Measurements from ENCODE around the gene C6orf120.
A peak's percentile ranks its signal among the peaks of the same experiment; 100 is the strongest.

C6orf120 gene

DNA sequence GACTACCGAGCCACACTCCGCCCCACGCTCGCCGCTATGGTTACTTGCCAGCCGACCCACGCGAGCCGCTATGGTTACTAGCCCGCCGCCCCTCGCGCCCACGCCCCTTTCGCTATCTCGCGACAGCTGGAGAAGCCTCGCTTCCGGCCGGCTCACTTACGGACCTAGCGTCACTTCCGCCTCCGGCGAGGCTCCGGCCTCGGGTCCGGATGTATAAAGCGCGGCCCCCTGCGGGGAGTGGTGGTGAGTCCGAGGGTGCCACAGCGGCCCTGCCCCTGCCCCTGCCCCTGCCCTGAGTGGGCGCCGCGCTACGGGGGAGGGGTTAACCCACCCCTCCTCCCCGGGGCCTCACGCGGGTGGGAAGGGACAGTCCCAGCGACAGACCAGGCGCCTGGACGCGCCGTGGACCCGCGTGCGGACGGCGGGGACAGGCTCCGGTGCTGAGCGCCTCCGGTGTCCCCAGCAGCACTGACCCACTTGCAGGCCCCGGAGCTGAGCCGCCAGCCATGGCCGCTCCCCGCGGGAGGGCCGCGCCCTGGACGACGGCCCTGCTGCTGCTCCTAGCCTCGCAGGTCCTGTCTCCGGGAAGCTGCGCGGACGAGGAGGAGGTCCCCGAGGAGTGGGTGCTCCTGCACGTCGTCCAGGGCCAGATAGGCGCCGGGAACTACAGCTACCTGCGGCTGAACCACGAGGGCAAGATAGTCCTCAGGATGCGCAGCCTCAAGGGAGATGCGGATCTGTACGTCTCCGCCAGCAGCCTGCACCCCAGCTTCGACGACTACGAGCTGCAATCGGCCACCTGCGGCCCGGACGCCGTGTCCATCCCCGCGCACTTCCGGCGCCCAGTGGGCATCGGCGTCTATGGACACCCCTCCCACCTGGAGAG is at the start of gene C6orf120, which contains the start of gene WDR27:
C6orf120 (plus strand) TSS at position 173 of the 886 bp plus-strand sequence; CDS start at position 507, 334 bp downstream.
WDR27 (minus strand) TSS at position 76 of the 886 bp plus-strand sequence. CDS start 13,024 bp downstream, outside the sequence.
- in situ Hi-C loops (cut with HindIII; ENCODE audit: low pct_ligation_motif_present, low pct_unique_long_range_greater_than_20kb, low sequenced_read_pairs), result no loop called here
- DNase-seq, result peak; percentile 96

DNA sequence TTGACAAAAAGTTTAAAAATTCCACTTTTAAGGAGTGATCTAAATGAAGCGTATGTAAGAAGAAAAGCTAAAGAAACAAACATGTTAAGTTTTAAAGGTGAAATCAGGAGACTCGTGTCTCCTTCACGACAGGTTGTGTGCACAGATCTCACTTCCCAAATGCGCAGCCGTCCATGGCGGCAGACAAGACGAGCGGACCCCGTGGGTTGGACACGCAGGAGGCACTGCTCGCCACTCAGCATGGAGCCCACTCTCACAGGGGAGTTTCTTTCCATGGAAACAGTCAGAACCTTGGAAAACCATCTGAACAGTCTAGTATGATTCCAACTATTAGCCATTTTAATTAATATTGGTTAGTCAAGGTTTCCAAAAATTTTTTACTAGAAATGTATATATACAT is 49.0 kb upstream of the C6orf120 start:
- DNase-seq, result no peak
- in situ Hi-C loops (cut with HindIII; ENCODE audit: low pct_ligation_motif_present, low pct_unique_long_range_greater_than_20kb, low sequenced_read_pairs), result no loop called here

DNA sequence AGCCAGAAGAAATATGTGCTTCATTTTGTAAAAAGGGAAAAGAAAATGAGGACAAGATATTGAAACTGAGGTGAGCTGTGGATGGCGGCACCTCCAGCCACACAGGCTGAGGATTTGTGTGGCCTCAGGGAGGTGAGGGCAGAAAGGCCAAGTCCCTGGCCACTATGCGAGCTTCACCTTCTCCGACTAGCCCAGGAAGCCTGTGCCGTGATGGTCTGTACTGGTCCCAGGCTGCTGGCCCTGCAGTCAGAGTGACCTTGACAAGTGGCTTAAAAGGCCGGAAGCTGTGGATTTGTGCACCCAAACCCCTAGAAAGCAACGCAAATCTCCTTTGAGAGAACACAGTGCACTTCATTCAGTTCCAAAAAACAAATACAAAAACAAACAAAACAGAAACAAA is 48.2 kb upstream of the C6orf120 start:
- in situ Hi-C loops (cut with HindIII; ENCODE audit: low pct_ligation_motif_present, low pct_unique_long_range_greater_than_20kb, low sequenced_read_pairs), result no loop called here

DNA sequence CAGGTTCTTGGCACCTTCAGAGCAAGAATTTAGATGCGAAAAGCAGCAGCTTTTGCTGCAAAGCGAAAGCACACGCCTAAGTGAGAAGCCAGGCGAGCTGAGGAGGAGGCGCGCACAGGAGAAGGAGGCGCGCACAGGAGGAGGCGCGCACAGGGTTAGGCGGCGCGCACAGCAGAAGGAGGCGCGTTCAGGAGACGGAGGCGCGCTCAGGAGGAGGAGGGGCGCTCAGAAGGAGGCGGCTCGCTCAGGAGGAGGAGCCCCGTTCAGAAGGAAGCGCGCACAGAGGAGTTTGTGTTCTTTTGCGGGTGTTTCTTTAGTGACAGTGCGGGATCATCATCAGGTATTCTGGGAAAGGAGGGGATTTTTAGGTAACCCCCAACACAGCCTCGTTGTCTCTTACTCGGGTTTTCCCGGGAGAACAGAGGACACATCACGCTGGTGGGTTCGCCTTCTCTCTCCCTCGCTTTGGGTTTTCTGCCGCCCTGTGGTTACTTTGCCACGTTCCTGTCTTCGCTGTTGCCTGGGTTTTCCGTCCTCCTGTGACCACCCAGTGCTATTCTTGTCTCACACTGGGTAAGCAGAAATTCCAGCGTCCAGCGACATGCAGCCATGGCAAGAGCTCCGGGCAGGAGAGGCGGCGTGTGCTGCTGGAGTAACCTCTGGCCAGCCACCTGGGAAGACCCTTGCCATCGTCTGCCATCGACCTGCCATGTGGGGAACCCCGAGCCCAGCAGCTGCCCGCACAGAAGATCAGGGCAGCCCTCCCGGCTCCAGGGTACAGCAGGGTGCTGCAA is 47.1 kb upstream of the C6orf120 start:
- in situ Hi-C loops (cut with HindIII; ENCODE audit: low pct_ligation_motif_present, low pct_unique_long_range_greater_than_20kb, low sequenced_read_pairs), result no loop called here
- DNase-seq, result no peak

More for the DNA sequence above, 48.2 kb upstream of the C6orf120 start:
- no peak for DNase-seq

DNA sequence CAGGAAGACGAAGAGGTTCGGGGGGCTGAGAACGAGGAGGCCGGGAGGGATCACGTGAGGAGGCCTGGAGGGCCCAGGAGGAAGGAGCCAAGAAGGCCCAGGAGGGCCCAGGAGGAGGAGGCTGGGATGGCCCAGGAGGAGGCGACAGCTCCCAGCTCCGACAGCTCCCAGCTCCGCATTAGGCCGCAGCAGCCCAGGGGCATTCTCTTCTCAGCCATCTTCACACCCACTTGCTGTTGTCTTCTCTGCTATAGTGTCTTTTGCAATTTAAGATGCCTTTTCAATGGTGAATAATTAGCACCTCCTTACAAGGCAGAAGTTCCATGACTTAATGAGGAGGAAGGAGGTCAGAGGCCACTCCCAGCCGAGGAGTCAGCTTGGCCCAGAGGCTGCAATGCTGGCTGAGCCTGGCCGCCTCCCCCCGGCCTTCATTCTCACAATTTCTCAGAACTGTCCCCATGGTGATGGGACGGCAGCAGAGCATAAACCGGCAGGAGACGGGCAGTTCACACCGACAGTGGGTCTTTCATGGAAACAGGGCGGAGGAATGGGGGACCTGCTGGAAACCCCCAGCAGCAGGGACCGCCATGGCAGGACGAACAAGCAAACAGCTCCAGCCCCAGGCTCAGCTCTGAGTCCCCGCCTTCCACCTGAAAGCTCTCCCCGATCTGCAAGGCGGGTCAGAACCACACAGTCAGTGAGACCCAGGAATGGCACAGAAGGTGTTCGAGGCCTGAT is 45.2 kb upstream of the C6orf120 start:
- DNase-seq, result no peak
- in situ Hi-C loops (cut with HindIII; ENCODE audit: low pct_ligation_motif_present, low pct_unique_long_range_greater_than_20kb, low sequenced_read_pairs), result no loop called here

DNA sequence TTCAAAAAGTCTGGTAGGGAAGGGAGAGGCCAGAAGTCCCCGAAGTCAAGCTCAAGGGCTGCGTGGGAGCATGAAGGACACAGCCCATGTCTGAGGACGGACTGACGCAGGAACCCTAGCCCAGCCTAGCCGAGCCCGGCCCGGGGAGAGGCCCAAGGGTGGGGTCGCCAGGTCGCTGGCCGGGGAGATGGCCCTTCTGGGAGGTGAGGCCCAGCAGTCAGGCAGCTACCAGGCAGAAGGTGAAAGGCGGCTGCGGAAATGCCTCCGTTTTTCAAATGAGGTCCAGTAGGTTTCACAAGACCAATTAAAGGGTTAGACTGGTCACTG is 44.7 kb upstream of the C6orf120 start:
- DNase-seq, result no peak
- in situ Hi-C loops (cut with HindIII; ENCODE audit: low pct_ligation_motif_present, low pct_unique_long_range_greater_than_20kb, low sequenced_read_pairs), result no loop called here

DNA sequence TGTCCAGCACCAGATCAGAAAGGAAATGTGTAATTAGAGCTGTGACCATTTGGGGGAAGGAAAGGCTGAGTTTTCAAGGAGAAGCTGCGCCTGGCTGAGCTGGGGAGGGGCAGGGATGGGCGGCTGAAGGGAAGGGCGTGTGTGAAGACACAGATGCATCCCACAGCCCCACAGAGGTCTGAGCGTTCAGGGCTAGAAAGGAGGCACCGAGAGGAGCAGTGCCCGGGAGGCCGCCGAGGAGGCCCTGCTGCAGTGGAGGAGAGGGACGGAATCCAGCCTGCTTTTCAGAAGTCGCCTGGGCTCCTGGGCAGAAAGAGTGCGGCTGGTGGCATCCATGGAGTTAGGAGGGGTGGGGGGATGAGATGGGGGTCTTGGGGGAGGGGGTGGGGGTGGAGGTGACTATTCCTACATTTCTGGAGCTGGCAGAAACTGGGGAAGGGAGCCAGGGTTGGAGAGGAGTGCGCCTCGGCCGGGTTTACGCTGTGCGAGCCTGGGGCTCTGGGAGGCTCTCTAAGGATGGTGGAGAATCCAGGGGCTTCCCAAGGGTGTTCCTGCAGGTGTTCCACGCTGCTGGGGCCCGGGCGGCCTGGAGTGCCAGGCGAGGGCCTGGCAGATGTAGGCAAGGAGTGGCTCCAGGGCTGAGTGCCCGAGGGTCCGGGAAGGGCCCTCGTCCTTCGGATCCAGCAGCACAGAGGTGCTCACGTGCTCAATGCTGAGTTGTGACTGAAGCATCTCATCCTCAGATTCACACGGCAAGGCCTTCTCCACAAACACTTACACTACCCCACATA is 41.9 kb upstream of the C6orf120 start:
- no peak for DNase-seq
- in situ Hi-C loops (cut with HindIII; ENCODE audit: low pct_ligation_motif_present, low pct_unique_long_range_greater_than_20kb, low sequenced_read_pairs), result no loop called here

DNA sequence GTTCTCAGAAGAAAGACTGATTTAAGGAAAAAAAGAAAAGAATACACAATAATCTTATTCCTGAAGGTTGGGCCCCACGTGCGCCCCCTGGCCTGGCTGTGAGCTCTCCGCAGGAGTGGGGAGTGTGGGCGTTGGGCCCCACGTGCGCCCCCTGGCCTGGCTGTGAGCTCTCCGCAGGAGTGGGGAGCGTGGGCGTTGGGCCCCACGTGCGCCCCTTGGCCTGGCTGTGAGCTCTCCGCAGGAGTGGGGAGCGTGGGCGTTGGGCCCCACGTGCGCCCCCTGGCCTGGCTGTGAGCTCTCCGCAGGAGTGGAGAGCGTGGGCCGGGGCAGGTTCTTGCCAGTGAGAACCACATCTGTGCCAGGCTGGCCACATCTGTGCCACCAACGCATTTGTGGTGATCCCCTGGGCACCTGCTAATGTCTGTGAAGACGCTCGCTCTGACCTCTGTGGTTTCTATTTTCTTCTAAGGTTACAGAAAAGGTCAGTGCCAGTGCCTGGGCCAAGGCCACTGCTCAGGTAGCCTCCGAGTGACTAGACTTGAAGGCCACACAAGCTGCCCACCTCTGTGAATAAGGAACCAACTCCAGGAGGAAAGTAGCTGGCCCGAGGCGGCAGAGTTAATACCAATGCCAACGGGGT is 41.1 kb upstream of the C6orf120 start:
- in situ Hi-C loops (cut with HindIII; ENCODE audit: low pct_ligation_motif_present, low pct_unique_long_range_greater_than_20kb, low sequenced_read_pairs), result no loop called here
- DNase-seq, result no peak

DNA sequence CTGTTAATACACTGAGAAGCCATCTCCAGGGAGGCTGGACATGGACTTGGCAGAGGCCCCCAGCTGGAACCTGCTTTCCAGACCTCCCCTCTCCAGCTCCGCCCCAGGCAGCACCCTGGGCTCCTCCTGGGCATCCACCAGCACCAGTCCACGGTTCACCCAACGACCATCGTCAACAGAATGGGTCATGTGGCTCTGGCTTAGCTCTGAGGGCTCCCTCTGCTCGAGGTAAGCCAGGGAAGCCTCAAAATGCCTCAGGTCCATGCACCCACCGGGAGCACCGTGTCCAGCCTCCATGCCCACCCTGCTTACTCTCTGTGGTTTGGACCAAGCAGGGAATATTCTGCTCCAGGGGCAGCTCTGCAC is 40.6 kb upstream of the C6orf120 start:
- in situ Hi-C loops (cut with HindIII; ENCODE audit: low pct_ligation_motif_present, low pct_unique_long_range_greater_than_20kb, low sequenced_read_pairs), result no loop called here
- DNase-seq, result no peak

DNA sequence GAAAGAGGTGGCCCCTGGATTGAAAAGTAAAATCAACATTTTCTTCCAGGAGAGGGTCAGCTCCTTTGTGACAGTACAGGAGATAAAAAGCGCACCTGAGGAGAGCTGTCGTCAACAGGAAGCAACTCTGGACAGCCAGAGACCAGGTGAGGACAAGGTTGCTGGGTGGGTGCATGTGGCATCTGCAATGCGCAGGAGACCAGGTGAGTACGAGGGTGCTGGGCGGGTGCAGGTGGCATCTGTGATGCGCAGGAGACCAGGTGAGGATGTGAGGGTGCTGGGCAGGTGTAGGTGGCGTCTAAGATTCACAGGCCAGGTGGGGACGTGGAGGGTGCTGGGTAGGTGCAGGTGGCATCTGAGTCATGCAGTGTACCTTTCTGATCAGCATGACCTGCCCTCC is 38.5 kb upstream of the C6orf120 start:
- DNase-seq, result no peak
- in situ Hi-C loops (cut with HindIII; ENCODE audit: low pct_ligation_motif_present, low pct_unique_long_range_greater_than_20kb, low sequenced_read_pairs), result no loop called here

DNA sequence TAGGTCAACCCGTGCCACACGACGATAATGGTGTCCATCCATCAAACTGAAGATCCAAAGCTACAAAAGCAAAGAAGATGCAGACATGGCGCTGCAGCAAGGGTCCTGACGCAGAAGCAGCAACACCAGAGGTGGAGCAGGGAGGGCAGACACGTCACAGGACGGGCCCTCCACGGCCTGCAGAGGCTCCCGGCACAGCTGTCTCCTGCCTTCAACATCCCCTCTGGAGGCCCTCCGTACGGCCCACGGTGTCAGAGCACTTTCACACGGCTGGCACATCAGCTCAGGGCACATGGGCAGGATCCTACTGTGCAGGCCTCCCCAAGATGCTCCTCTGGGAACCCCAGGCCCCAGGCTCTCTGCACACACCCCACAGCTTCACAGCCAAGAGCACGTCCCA is 37.7 kb upstream of the C6orf120 start:
- in situ Hi-C loops (cut with HindIII; ENCODE audit: low pct_ligation_motif_present, low pct_unique_long_range_greater_than_20kb, low sequenced_read_pairs), result no loop called here
- DNase-seq, result no peak

DNA sequence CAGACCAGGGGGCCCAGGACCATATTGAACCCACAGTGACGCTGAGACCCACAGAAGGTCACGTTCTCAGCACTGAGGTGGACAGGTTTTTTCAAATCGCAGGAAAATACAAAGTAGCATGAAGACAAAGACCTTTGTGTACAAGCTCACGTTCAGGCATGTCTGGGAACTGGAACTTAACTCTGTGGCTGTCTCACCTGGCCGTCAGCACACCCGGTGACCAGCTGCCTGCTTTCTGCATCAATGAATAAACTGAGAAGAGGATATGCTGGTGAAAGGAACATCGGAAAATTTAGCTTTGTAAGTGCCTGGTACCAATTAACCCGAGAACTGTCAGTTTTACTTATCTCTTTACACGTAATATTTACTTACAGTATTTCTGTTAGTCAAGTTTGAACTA is 36.6 kb upstream of the C6orf120 start:
- in situ Hi-C loops (cut with HindIII; ENCODE audit: low pct_ligation_motif_present, low pct_unique_long_range_greater_than_20kb, low sequenced_read_pairs), result no loop called here
- no peak for DNase-seq

DNA sequence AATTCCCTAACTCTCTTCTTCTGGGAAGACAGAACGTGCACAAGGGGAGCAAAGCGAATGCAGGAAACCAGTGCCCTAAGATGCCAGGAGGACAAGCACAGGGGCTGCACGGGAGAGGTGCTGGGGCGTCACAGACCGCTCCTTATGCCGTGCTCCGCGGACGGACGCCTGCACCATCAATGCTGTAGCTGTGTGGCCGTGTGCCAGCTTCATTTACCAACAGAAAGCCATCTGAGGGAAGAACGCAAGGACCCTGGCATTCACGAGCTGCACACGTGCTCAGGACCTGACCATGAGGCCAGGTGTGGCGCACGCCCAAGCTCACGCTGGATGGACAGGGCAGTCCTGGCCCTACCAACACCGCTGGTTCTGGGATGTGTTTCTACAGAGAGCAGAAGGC is 35.5 kb upstream of the C6orf120 start:
- DNase-seq, result no peak
- in situ Hi-C loops (cut with HindIII; ENCODE audit: low pct_ligation_motif_present, low pct_unique_long_range_greater_than_20kb, low sequenced_read_pairs), result no loop called here

DNA sequence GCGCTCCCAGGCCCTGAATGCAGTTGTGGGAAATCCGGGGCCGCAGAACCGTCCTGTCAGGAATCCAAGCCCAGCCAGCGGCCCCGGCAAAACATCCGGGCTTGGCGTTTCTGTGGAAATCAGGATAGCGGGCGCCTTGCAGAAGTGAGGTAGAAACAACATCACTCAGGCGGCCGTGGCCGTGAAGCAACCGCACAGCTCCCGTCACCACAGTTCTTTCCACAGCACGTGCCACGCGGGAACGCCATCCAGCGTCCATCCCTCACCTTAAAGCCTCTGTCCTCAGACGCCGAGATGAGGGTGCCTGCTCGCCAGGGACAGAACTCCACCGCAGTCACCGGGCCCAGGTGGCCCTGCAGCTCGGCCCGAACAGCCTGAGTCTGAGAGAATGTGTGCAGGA is 34.2 kb upstream of the C6orf120 start:
- in situ Hi-C loops (cut with HindIII; ENCODE audit: low pct_ligation_motif_present, low pct_unique_long_range_greater_than_20kb, low sequenced_read_pairs), result no loop called here
- DNase-seq, result no peak

DNA sequence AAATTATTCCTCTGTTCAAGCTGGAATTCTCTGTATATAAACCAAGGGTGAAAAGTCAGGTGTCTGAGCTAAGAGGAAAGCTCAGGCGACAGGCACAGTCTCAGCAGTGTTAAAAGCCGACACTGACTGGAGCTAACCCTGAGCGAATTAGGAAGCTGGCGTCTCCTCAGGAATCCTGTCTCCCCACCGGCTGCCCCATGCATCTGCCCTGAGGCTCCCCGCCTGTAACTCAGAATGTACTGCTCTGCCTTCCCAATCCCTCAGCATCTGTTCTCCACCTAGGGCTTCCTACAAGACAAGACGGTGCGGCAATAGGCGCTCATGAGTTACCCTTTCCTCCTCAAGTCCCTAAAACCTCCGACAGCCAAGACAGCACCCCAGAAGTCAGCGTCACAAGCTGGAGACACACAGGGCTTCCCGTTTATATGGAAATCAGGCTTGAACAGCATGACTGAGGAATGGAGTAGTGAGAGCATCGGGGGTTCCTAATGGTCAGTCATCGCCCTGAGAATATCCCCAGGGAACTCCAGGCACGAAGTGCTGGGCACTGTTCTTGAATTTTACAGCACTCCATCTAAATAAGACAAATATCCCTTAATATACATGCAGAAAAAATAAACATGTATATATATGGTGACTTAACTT is 33.6 kb upstream of the C6orf120 start:
- in situ Hi-C loops (cut with HindIII; ENCODE audit: low pct_ligation_motif_present, low pct_unique_long_range_greater_than_20kb, low sequenced_read_pairs), result no loop called here
- DNase-seq, result no peak

DNA sequence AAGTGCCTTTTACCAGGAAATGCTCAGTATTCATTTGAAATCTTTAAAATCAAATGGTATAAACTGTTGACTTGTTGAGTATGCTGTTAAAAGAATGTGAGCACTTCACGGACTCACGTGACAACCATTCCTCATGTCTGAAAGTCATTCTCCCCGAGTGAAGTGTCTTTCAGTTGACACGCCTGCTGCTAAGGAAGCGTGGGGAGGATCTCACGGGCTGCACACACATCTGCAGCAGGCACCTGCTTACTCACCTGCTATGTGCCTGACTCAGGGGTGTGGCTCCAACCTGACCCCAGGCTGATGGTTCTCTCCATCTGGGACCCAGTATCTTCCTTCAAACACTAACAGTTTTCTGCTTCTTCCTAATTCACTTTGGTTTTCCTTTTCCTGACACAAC is 32.8 kb upstream of the C6orf120 start:
- in situ Hi-C loops (cut with HindIII; ENCODE audit: low pct_ligation_motif_present, low pct_unique_long_range_greater_than_20kb, low sequenced_read_pairs), result no loop called here

DNA sequence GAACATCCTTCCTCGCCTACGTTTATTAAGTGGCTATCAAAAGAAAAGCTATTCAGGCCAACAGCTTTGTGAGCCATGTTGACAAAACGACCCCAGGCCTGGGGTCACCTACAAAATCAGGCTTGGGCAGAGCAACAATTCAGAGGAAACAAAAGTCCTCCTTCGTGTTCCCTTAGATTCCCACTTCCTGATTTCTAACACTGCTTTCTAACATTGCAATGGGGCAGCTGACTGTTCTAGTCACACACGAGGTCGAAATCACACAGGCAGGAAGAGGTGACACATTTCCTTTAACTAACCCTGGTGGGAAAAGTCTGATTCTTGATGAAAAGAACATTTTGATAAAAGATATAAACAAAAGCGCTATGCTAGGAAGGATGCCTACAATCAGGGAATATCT is 32.0 kb upstream of the C6orf120 start:
- DNase-seq, result no peak
- in situ Hi-C loops (cut with HindIII; ENCODE audit: low pct_ligation_motif_present, low pct_unique_long_range_greater_than_20kb, low sequenced_read_pairs), result no loop called here

More for the DNA sequence above, 32.8 kb upstream of the C6orf120 start:
- DNase-seq, result no peak

DNA sequence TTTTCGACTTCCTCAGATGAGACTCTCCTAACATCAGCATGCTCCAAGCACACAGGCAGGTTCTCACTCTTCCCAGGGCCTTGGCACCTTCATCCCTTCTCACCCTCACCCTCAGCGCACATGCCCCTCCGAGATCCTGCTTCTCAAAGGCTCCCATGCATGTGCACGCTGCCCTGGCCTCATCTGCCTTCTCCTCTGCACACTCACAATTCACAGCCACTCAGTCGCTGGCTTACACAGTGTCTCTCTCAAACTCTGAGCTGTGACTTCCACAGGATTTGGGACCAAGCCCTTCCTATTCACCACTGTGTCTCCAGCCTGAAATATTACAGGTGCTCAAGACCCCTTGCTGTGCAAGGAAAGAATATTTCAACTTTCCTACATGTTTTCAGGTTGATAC is 30.4 kb upstream of the C6orf120 start:
- in situ Hi-C loops (cut with HindIII; ENCODE audit: low pct_ligation_motif_present, low pct_unique_long_range_greater_than_20kb, low sequenced_read_pairs), result no loop called here

More for the DNA sequence above, 30.4 kb upstream of the C6orf120 start:
- DNase-seq, result no peak

Data from ACHN (cell line).